Measurements from ENCODE around the gene CELF2.

Gene CELF2

GRCh38 chr10:11138314-11139033 lies 120.8 kb downstream of the CELF2 start:
- no peak for DNase-seq

GRCh38 chr10:11140963-11141362 lies 123.3 kb downstream of the CELF2 start:
- no peak for DNase-seq

- DNase-seq, result no peak
Observed at GRCh38 chr10:11141571-11142091, 124.0 kb downstream of the CELF2 start.

- DNase-seq, result no peak
Observed at GRCh38 chr10:11142777-11143176, 125.1 kb downstream of the CELF2 start.

- no peak for DNase-seq
Observed at GRCh38 chr10:11143242-11143641, 125.6 kb downstream of the CELF2 start.

- no peak for DNase-seq
Observed at GRCh38 chr10:11144626-11145494, 127.2 kb downstream of the CELF2 start.

GRCh38 chr10:11145495-11145855 lies 127.8 kb downstream of the CELF2 start:
- peak; percentile 47 to 63 for DNase-seq

GRCh38 chr10:11146402-11147171 lies 128.9 kb downstream of the CELF2 start:
- DNase-seq, result no peak

GRCh38 chr10:11147722-11148121 lies 130.1 kb downstream of the CELF2 start:
- no peak for DNase-seq

GRCh38 chr10:11148142-11149028 lies 130.7 kb downstream of the CELF2 start:
- no peak for DNase-seq

GRCh38 chr10:11149807-11150141 lies 132.1 kb downstream of the CELF2 start:
- no peak for DNase-seq

GRCh38 chr10:11150231-11150731 lies 132.6 kb downstream of the CELF2 start:
- no peak for DNase-seq

GRCh38 chr10:11150879-11151415 lies 133.3 kb downstream of the CELF2 start:
- no peak for DNase-seq

- no peak for DNase-seq
Observed at GRCh38 chr10:11152801-11153200, 135.1 kb downstream of the CELF2 start.

GRCh38 chr10:11153245-11153644 lies 135.6 kb downstream of the CELF2 start:
- DNase-seq, result no peak

- no peak for DNase-seq
Observed at GRCh38 chr10:11153766-11154165, 136.1 kb downstream of the CELF2 start.

- no peak for DNase-seq
Observed at GRCh38 chr10:11154333-11154732, 136.7 kb downstream of the CELF2 start.

- DNase-seq, result no peak
Observed at GRCh38 chr10:11154849-11155498, 137.3 kb downstream of the CELF2 start.

- no peak for DNase-seq
Observed at GRCh38 chr10:11156480-11156879, 138.8 kb downstream of the CELF2 start.

- DNase-seq, result no peak
Observed at GRCh38 chr10:11157292-11158076, 139.8 kb downstream of the CELF2 start.

Measured in activated CD4-positive, alpha-beta T cell treated with anti-CD3 and anti-CD28 coated beads, Interleukin-2, amount 50 U/mL, for 48 hours (primary cell).